Upper lobe of right lung (tissue), 1 donor: ENCODE results near the gene TMEM238L. TPM values are rescaled to one million over a fixed set of nuclear protein-coding genes. Genes with fewer than 3 reads are reported as not detected.
A peak's percentile ranks its signal among the peaks of the same experiment; 100 is the strongest.

Experiments
- ATAC-seq: fragments of 200-7000 bp; cut with Tn5 transposase; one replicate; pipeline ENCODE4 v1.9.1; 2020; ENCODE audit warnings: mild to moderate bottlenecking, moderate library complexity
- DNase-seq: peaks from one replicate; pipeline ENCODE4 v3.0.0-alpha.2; 2020
- H3K27ac ChIP-seq: fragments of 200-600 bp; one replicate; pipeline ENCODE4 v1.8.0; 2022
- H3K27me3 ChIP-seq: fragments of 200-600 bp; one replicate; pipeline ENCODE4 v1.8.0; 2022; ENCODE audit warnings: mild to moderate bottlenecking
- H3K36me3 ChIP-seq: fragments of 200-600 bp; one replicate; pipeline ENCODE4 v1.8.0; 2022
- H3K4me1 ChIP-seq: fragments of 200-600 bp; one replicate; pipeline ENCODE4 v1.8.0; 2022
- H3K4me3 ChIP-seq: fragments of 200-600 bp; one replicate; pipeline ENCODE4 v1.8.0; 2022; ENCODE audit warnings: mild to moderate bottlenecking
- H3K9me3 ChIP-seq: fragments of 200-600 bp; one replicate; pipeline ENCODE4 v1.8.0; 2022
- CTCF ChIP-seq: fragments of 200-600 bp; IDR thresholded peaks from one replicate; pipeline ENCODE4 v1.8.0; 2022; ENCODE audit warnings: antibody characterized with exemption
- intact Hi-C: fragments of 100-400 bp; cut with DNase I; formaldehyde crosslinking; loops from one replicate; pipeline ENCODE4 v1.11.0; 2022
- total RNA-seq: library from RNA; stranded (reverse); fragmentation: NEBNext Ultra II Directional; extraction: Animal tissue kit (Norgen Biotek cat#: 25700); gene quantifications from one replicate; pipeline ENCODE4 v1.2.1, GENCODE V29; 2021
- donor health status: DM: no; HTN: yes; CAD: no; lungs with severe emphysema.

Gene TMEM238L
- total RNA-seq, 1 donor from 2014 or later, result not detected

GRCh38 chr17:10773391-10773790 is 30.5 kb downstream of the TMEM238L start:
- no peaks in the 10 kb centered on the region for H3K4me1 ChIP-seq

DNA sequence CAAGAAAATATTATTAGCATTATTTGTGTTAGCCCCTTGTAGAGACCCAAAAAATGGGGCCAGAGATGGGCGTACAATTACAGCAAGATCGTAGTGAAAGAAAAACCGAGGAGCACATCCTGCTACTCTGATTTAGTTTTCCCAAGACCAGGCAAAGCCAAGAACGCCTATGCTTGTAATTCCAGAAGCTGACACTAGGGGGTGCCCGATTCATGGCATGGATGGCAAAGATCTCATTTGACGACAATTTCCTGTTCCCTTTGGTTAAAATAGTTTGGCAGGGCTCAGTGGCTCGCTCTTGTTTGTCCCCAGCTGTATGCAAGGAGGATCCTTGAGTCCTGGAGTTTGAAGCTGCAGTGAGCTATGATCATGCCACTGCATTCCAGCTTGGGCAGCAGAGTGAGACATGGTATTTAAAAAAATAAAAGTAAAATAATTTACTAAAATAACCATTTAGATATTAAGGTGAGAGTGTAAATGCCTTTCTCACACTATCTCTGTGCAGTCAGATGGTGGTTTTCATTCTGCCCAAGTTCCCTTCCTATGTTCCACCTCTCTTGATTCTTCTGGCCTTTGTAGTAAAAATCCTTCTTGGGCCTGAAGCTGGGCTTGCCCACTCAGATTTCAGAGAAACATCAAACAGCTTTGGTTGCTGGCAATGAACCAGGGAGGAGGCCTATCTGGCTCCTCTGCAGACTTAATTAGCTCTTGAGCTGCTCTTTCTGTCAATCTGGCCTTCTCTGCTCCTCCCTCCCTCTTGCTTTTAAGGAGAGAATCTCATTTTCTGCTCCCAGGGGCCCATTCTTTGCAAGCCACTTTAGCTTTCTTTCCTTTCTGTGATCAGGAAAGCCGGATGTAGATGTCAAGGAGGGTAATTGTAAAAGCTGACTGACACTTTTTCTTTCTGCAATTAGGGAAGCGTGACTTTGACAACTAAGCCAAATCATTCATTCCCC is 31.2 kb downstream of the TMEM238L start:
- H3K27ac ChIP-seq, result no peak overlapping the region
- no peak for DNase-seq
- no peaks in the 10 kb centered on the region for H3K27me3 ChIP-seq
- peak; percentile 31 for ATAC-seq
- no peak overlapping the region for H3K4me3 ChIP-seq
- intact Hi-C loops, result no loop called here
- no peaks in the 10 kb centered on the region for H3K4me1 ChIP-seq
- no peaks in the 10 kb centered on the region for H3K9me3 ChIP-seq
- no peaks in the 10 kb centered on the region for H3K36me3 ChIP-seq
- peak; percentile 60 for TF ChIP-seq CTCF

More at GRCh38 chr17:10773391-10773790, 30.5 kb downstream of the TMEM238L start:
- TF ChIP-seq CTCF, result no peak
- DNase-seq (no peak), ATAC-seq (no peak)
- Histone ChIP-seq H3K27me3 (no peaks in the 10 kb centered on the region), H3K4me3 (no peak overlapping the region), H3K27ac (no peak overlapping the region), H3K9me3 (no peaks in the 10 kb centered on the region), H3K36me3 (no peaks in the 10 kb centered on the region)
- intact Hi-C loops, result no loop called here

GRCh38 chr17:10771148-10771547 is 32.8 kb downstream of the TMEM238L start:
- Histone ChIP-seq H3K9me3 (no peaks in the 10 kb centered on the region), H3K36me3 (no peaks in the 10 kb centered on the region), H3K27ac (no peak overlapping the region), H3K4me1 (no peaks in the 10 kb centered on the region), H3K4me3 (no peak overlapping the region), H3K27me3 (no peaks in the 10 kb centered on the region)
- DNase-seq, result no peak
- intact Hi-C loops, result no loop called here
- ATAC-seq, result no peak
- TF ChIP-seq CTCF, result no peak

- Histone ChIP-seq H3K4me3 (no peak overlapping the region), H3K9me3 (no peaks in the 10 kb centered on the region), H3K4me1 (no peaks in the 10 kb centered on the region), H3K36me3 (no peaks in the 10 kb centered on the region), H3K27ac (no peak overlapping the region), H3K27me3 (no peaks in the 10 kb centered on the region)
- ATAC-seq (no peak), DNase-seq (no peak)
- no peak for TF ChIP-seq CTCF
- intact Hi-C loops, result no loop called here
These were observed 34.1 kb downstream of the TMEM238L start for GRCh38 chr17:10769840-10770239.

DNA sequence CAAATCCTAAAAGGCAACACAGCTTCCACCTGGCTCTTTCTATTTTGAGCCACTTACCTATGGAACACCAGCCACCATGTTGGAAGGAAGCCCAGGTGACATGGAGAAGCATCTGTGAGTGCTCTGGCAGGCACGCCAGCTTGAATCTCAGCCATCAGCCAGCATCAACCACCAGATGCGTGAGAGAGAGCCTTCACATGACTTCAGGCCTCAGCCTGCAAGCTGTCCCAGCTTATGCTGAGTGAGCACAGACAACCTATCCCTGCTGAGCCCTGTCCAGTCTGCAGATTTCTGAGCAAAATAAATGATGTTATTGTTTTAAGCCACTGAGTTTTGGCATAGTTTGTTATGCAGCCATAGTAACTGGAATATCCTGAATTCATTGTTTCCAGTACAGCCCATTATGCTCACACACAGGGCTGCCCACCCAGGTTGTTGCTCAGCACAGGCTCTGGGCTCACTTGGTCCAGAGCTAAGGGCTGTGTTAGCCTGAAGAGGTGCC is 35.1 kb downstream of the TMEM238L start:
- Histone ChIP-seq H3K36me3 (no peaks in the 10 kb centered on the region), H3K4me1 (no peaks in the 10 kb centered on the region), H3K27ac (no peak overlapping the region), H3K4me3 (no peak overlapping the region), H3K9me3 (no peaks in the 10 kb centered on the region), H3K27me3 (no peaks in the 10 kb centered on the region)
- no peak for TF ChIP-seq CTCF
- intact Hi-C loops, result no loop called here
- ATAC-seq (no peak), DNase-seq (no peak)
